CD14-positive monocyte (primary cell): ENCODE results near the gene SCGB1C2. TPM values are rescaled to one million over a fixed set of nuclear protein-coding genes. Genes with fewer than 3 reads are reported as not detected.

ENCODE experiments used
- DNase-seq, 3 donors: peaks; one replicate each; pipeline ENCODE4 v3.0.0-alpha.2; 2011 to 2022
- H2AFZ ChIP-seq: 2 replicates; pipeline ENCODE4 v1.6.0; 2012; ENCODE audit warnings: mild to moderate bottlenecking, low read depth, low read length, inconsistent platforms; ENCODE audit not compliant: insufficient read depth, poor library complexity, severe bottlenecking
- H3K27ac ChIP-seq, 2 donors: 1 replicate in 1 of 2; 2 replicates in 1 of 2; pipeline ENCODE4 v1.5.1; 2012 to 2013; ENCODE audit warnings: low read length in 2 of 2, control low read depth in 1 of 2, inconsistent platforms in 1 of 2, low read depth in 1 of 2, mild to moderate bottlenecking in 1 of 2
- H3K27me3 ChIP-seq, 2 donors: one replicate each; pipeline versions ENCODE4 v1.6.0 to v1.6.1; 2011 to 2013; ENCODE audit warnings: low read length in 2 of 2; ENCODE audit not compliant: control insufficient read depth in 2 of 2, insufficient read depth in 2 of 2
- H3K36me3 ChIP-seq, 2 donors: replicated peaks in 1 of 2; 1 replicate in 1 of 2; 2 replicates in 1 of 2; pipeline versions ENCODE4 v1.5.1 to v1.6.1; 2012 to 2013; ENCODE audit warnings: low read length in 2 of 2, control low read depth in 1 of 2, inconsistent platforms in 1 of 2, mild to moderate bottlenecking in 1 of 2; ENCODE audit not compliant: insufficient read depth in 2 of 2, control insufficient read depth in 1 of 2
- H3K4me1 ChIP-seq, 2 donors: 1 replicate in 1 of 2; 2 replicates in 1 of 2; pipeline versions ENCODE4 v1.5.1 to v1.6.1; 2012 to 2013; ENCODE audit warnings: low read length in 2 of 2, control low read depth in 1 of 2, inconsistent platforms in 1 of 2, mild to moderate bottlenecking in 1 of 2, moderate library complexity in 1 of 2; ENCODE audit not compliant: insufficient read depth in 2 of 2, control insufficient read depth in 1 of 2
- H3K4me2 ChIP-seq: replicated peaks from 2 replicates; pipeline ENCODE3; 2012; ENCODE audit warnings: low read length, moderate library complexity, mild to moderate bottlenecking; ENCODE audit not compliant: poor library complexity, severe bottlenecking; ENCODE audit errors: extremely low read depth
- H3K4me3 ChIP-seq, 3 experiments: fragments of 200-600 bp in 1 of 3; sonication (generic) in 1 of 3; replicated peaks in 1 of 3; 1 replicate in 2 of 3; 2 replicates in 1 of 3; pipeline ENCODE4 v1.5.1; 2011 to 2013; ENCODE audit warnings: low read length in 3 of 3, mild to moderate bottlenecking in 3 of 3, control low read depth in 2 of 3, low read depth in 2 of 3, inconsistent platforms in 1 of 3, moderate library complexity in 1 of 3
- H3K79me2 ChIP-seq: 2 replicates; pipeline ENCODE4 v1.6.0; 2012; ENCODE audit warnings: mild to moderate bottlenecking, control low read depth, inconsistent platforms, low read length, moderate library complexity; ENCODE audit not compliant: insufficient read depth
- H3K9ac ChIP-seq: 2 replicates; pipeline ENCODE4 v1.6.0; 2017; ENCODE audit warnings: low read length, mild to moderate bottlenecking; ENCODE audit not compliant: insufficient read depth, poor library complexity, severe bottlenecking
- H3K9me3 ChIP-seq, 2 donors: replicated peaks in 1 of 2; 1 replicate in 1 of 2; 2 replicates in 1 of 2; pipeline versions ENCODE4 v1.5.1 to v1.6.1; 2012 to 2013; ENCODE audit warnings: low read length in 2 of 2, control low read depth in 1 of 2; ENCODE audit not compliant: control insufficient read depth in 1 of 2, insufficient read depth in 1 of 2
- H4K20me1 ChIP-seq: 2 replicates; pipeline ENCODE4 v1.6.0; 2012; ENCODE audit warnings: mild to moderate bottlenecking, low read length, control low read depth, moderate library complexity; ENCODE audit not compliant: insufficient read depth
- H3K27ac Mint-ChIP-seq, 7 donors: one replicate each; pipeline ENCODE4 v1.8.0; 2020; ENCODE audit warnings: mild to moderate bottlenecking in 7 of 7, mixed read lengths in 7 of 7, moderate library complexity in 6 of 7, inconsistent platforms in 2 of 7
- H3K27me3 Mint-ChIP-seq, 3 donors: one replicate each; pipeline ENCODE4 v1.8.0; 2021 to 2022; ENCODE audit warnings: low read depth in 3 of 3, mild to moderate bottlenecking in 3 of 3, mixed read lengths in 3 of 3, moderate library complexity in 3 of 3, inconsistent platforms in 1 of 3
- H3K36me3 Mint-ChIP-seq, 2 donors: one replicate each; pipeline ENCODE4 v1.8.0; 2020; ENCODE audit warnings: mixed read lengths in 2 of 2, inconsistent platforms in 1 of 2, mild to moderate bottlenecking in 1 of 2
- H3K4me1 Mint-ChIP-seq: one replicate; pipeline ENCODE4 v1.8.0; 2020; ENCODE audit warnings: mild to moderate bottlenecking, mixed read lengths
- H3K4me3 Mint-ChIP-seq, 2 donors: one replicate each; pipeline ENCODE4 v1.8.0; 2020; ENCODE audit warnings: mild to moderate bottlenecking in 2 of 2, mixed read lengths in 2 of 2, moderate library complexity in 1 of 2
- H3K9me3 Mint-ChIP-seq, 7 donors: one replicate each; pipeline ENCODE4 v1.8.0; 2020 to 2022; ENCODE audit warnings: mixed read lengths in 7 of 7, mild to moderate bottlenecking in 6 of 7, moderate library complexity in 6 of 7, inconsistent platforms in 2 of 7
- WGBS: methylation state at CpG from one replicate; pipeline ENCODE4 v1.1.5; 2013; ENCODE audit warnings: missing lambda C conversion rate; ENCODE audit not compliant: insufficient coverage; 5-methylcytosine and 5-hydroxymethylcytosine counted together
- intact Hi-C, 2 donors: fragments of 100-400 bp; cut with micrococcal nuclease; formaldehyde crosslinking; loops; one replicate each; pipeline versions ENCODE4 v1.15.0 to v1.15.1; 2023
- polyA plus RNA-seq, 3 donors: library from polyadenylated mRNA; depleted of rRNA in 1 of 3; unstranded in 2 of 3; stranded (reverse) in 1 of 3; fragments of 300-500 nt in 2 of 3; fragments of >200 nt in 1 of 3; fragmentation: Illumina TruSeq in 2 of 3; gene quantifications; 1 replicate in 2 of 3; 2 replicates in 1 of 3; pipeline ENCODE4 v1.2.3, GENCODE V29; 2012 to 2021
- TF ChIP-seq, protein P1 (sequence below): fragments of 200-600 bp; IDR thresholded peaks from one replicate; pipeline ENCODE4 v1.8.0; 2022; ENCODE audit warnings: antibody characterized with exemption, mild to moderate bottlenecking

The SCGB1C2 gene
- polyA plus RNA-seq, 3 donors, result not detected

DNA sequence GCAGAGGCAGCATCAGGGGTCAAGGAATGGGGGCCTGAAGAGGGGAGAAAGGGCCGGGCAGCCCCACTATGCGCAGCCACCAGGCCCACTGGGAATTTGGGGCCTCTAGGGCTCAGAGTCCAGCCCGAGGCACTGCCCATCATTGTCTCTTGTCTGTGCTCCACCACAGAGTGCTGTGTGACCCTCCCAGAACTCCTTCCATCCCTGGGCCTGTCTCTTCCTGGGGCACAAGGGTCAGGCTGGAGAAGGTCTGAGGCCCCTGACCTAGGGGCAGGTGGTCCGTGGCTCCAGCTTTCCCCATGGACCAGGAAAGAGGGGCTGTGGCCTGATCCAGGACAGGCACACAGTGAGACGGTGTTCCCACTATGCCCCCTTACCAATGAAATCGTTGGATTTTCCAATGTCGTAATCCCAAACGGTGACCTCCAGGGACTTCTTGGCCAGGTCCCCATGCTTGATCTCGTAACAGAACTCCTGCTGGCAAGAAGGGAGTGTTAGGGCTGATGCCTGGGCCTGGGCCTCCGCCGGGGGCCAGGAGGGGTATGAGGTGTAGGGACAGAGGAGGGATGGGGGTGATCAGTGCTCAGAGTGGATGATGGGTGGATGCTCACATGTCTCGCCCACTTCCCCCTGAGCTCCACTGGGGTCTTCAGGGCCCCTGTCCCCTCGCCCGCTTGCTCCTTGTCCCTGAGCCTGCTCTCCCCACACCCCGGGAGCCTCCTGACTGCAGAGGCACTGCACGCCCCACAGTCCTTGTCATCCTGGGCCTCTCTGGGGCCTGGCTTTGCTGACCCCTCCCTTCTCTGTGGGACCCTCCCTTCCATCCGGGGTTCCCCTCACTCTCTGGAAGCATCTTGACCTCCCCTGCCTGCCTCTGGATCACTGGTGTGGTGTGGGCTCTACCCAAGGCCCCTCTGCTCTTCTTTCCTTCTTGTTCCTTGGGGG, 10.7 kb downstream of the SCGB1C2 start:
- TF ChIP-seq, protein P1, sequence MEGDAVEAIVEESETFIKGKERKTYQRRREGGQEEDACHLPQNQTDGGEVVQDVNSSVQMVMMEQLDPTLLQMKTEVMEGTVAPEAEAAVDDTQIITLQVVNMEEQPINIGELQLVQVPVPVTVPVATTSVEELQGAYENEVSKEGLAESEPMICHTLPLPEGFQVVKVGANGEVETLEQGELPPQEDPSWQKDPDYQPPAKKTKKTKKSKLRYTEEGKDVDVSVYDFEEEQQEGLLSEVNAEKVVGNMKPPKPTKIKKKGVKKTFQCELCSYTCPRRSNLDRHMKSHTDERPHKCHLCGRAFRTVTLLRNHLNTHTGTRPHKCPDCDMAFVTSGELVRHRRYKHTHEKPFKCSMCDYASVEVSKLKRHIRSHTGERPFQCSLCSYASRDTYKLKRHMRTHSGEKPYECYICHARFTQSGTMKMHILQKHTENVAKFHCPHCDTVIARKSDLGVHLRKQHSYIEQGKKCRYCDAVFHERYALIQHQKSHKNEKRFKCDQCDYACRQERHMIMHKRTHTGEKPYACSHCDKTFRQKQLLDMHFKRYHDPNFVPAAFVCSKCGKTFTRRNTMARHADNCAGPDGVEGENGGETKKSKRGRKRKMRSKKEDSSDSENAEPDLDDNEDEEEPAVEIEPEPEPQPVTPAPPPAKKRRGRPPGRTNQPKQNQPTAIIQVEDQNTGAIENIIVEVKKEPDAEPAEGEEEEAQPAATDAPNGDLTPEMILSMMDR, result no peak
- Histone ChIP-seq H3K4me3 (no peak overlapping the region), H2AFZ (no peak overlapping the region), H3K4me1 (no peaks in the 10 kb centered on the region), H3K9me3 (no peaks in the 10 kb centered on the region), H3K27ac (no peak overlapping the region), H3K27me3 (peaks cover 0 to 6% of the 10 kb centered on the region in 2 donors), H4K20me1 (no peaks in the 10 kb centered on the region), H3K9ac (no peak overlapping the region), H3K4me2 (no peak overlapping the region), H3K36me3 (no peaks in the 10 kb centered on the region), H3K79me2 (no peaks in the 10 kb centered on the region)
- Mint-ChIP-seq H3K4me3 (no peak overlapping the region), H3K36me3 (no peaks in the 10 kb centered on the region), H3K27ac (no peak overlapping the region), H3K9me3 (no peaks in the 10 kb centered on the region), H3K4me1 (peaks cover 4% of the 10 kb centered on the region), H3K27me3 (peaks cover 7 to 10% (median 8%) of the 10 kb centered on the region in 3 donors)
- no peak for DNase-seq
- WGBS, result 88% methylated on average over 14 of the region's 17 CpGs
- intact Hi-C loops, result loop anchor here in 1 of 2 donors (5.0 kb wide), 1 partner anchor 604 kb away; the partner anchor contains the start of gene GEMIN4

DNA sequence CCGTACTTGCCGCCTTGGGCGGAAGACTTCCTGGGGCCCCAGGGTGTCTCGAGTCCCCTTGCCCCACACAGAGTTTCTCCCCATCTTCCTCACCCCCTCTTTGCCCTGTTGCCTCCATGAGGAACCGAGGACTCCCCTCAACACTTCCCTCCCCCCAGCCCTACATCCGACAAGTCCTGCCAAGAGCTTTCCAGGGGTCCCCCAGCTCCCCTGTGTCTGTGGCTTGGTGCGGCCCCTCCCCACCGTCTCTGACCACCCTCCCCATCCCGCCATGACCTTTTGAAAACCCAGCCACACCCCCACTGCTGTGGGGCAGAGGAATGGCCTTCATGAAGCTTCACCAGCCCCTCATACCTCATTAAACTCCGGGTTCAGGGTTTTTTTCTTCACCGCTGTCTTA, 11.4 kb downstream of the SCGB1C2 start:
- no peak overlapping the region for H3K27ac Mint-ChIP-seq
- TF ChIP-seq, protein P1, result no peak
- Histone ChIP-seq H3K27me3 (no peaks in the 10 kb centered on the region), H3K79me2 (no peaks in the 10 kb centered on the region), H3K27ac (no peak overlapping the region), H3K9ac (no peak overlapping the region), H3K4me2 (no peak overlapping the region), H4K20me1 (no peaks in the 10 kb centered on the region), H3K9me3 (no peaks in the 10 kb centered on the region), H3K4me3 (no peak overlapping the region), H3K36me3 (no peaks in the 10 kb centered on the region), H3K4me1 (no peaks in the 10 kb centered on the region), H2AFZ (no peak overlapping the region)
- 80% methylated on average over 7 of the region's 11 CpGs for WGBS
- no peaks in the 10 kb centered on the region for H3K9me3 Mint-ChIP-seq
- no peak for DNase-seq
- no peak overlapping the region for H3K4me3 Mint-ChIP-seq
- peaks cover under 1 to 7% (median 4%) of the 10 kb centered on the region in 3 donors for H3K27me3 Mint-ChIP-seq
- no peaks in the 10 kb centered on the region for H3K4me1 Mint-ChIP-seq
- H3K36me3 Mint-ChIP-seq, result no peaks in the 10 kb centered on the region
- intact Hi-C loops, result loop anchor here in 1 of 2 donors (5.0 kb wide), 1 partner anchor 604 kb away; the partner anchor contains the start of gene GEMIN4
